Endometrium (tissue), 2 donors: ENCODE measurements around the gene NADSYN1.
"Not testable (repeated sequence)": the region's sequence is repeated elsewhere in the genome, so short reads cannot be mapped to it uniquely, and the experiment has no call there.

Source experiments
- FAIRE-seq: peaks from 2 replicates; lab custom pipeline; 2012; peaks lifted over from hg19 to GRCh38; lab: Jason Lieb, UNC
- donor health status: control.
- donor health status: control.

NADSYN1 gene

DNA sequence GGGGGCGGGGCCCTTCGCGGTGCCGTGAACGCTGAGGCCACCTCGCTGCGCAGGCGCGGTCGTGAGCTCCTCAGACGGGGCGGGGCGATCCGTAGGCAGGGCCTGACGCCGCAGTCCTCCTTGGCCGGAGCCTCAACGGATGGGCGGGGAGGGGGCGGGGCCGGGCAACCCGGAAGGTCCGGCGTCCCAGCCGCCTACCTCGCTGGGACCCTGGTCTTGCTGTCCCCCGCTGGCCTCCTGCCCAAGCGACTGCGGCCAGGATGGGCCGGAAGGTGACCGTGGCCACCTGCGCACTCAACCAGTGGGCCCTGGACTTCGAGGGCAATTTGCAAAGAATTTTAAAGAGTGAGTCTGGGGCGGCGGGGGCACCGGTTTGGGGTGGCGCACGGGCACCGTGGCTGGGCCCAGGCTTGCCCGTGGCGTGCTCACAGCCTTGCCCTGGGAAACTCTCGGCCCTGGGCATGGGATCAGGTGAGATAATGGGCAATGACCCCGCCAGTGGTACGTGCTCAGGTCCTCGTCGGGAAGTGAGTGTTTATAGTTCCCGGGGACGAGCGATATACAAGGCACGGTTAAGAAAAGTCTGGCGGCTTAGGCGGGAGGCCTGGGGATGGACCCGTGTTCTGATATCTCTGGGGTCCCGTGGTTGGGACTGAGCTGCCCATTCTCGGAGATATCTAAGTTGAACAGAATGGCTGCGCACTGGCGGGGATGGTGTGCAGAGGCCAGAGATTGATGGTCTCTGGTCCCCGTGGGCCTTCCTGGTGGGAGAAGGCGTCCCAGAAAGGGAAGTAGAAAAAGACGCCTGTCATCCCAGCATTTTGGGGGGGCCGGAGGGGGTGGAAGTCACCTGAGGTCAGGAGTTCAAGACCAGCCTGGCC lies at the start of gene NADSYN1:
Gene NADSYN1, plus strand, starts transcription at position 167 of the 881 bp plus-strand sequence. Its CDS starts 94 bp downstream, at position 261.
- no peak for FAIRE-seq

DNA sequence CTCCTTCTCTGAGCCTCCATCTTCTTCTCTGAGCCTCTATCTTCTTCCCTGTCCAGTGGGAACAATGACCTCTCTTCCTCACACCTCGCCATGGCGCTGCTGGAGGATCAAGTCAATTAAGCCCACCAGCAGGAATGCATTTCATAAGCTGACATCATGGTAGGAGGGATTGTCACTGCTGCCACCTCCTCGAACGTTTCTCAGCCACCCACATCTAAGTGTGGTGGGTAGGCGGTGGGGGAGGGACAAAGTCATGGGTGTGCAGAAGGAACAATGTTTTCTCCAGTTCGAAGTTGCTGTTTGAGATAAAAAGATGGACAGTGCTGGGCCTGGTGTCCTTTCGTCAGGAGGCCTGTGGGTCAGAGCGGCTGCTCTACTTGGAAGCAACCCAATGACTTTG lies 48.8 kb upstream of the NADSYN1 start:
- FAIRE-seq = no peak

DNA sequence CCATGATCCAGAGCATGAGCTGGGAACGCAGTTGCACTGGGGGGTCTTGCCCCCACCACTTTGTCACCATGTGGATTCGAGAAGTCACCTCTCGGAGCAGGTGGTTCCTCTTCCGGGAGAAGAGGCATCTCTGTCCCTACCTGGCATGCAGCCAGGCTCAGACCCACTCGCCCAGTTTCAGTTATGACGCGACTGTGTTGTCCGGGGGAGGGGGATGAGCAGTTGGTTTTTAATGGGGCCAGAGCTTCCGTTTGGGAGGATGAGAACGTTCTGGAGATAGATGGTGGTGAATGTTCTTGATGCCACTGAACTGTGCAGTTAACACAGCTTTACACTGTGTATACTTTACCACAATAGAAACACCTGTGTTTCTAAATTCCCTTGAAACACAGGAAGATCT lies 46.3 kb upstream of the NADSYN1 start:
- no peak for FAIRE-seq

DNA sequence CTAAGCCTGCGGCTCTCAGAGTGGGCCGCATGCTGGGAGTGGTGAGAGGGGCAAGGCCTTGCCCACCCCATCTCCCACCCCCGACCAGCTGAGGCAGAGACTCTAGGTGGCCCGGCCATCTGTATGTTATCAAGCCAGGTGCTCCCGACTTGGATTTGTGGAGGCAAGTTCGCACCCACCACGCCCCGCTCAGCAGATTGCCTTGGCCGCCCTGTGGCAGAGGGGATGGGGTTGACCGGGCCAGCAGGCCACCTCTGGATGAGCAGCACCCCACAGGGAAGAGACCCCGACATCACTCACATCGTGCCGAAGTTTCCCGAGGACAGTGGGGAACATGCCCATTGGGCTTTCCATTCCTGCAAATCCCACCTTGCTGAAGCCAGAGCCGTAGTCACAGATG lies 45.6 kb upstream of the NADSYN1 start:
- no peak for FAIRE-seq

DNA sequence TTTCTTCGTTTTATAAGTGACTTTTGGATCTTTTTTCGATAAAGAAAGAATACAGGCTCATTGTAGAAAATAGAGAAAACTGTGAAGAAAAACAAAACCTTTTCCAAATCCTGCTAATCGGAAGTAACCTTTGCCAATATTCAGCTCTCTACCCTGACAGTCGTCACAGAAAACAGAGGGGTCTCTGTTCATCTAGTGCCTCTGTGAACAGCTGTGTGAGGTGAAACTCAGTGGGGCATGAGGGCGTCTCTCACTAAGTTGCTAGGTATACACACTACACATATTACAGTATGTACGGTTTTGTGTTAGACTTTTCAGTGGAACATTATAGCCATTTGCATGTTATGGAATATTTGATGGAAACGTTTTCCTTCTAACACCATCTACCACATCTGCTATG lies 44.2 kb upstream of the NADSYN1 start:
- FAIRE-seq = no peak

DNA sequence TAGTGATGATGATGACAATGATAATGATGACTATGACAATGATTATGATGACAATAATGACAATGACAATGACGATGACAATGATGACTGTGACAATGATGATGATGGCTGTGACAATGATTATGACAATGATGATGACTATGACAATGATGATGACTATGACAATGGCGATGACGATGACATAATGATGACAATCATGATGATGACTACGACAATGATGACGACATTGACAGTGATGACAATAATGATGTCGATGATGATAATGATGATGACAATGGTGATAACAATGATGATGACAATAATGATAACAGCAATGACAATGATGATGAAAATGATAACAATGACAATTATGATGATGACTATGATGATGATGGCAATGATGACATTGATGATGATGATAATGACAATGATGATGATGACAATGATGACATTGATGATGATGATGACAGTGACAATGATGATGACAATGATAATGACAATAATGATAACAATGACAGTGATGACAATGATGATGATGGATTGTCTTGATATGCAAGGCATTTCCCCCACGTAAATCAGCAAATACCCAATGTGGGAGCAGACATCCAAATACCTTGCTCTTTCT lies 42.5 kb upstream of the NADSYN1 start:
- FAIRE-seq = no peak

DNA sequence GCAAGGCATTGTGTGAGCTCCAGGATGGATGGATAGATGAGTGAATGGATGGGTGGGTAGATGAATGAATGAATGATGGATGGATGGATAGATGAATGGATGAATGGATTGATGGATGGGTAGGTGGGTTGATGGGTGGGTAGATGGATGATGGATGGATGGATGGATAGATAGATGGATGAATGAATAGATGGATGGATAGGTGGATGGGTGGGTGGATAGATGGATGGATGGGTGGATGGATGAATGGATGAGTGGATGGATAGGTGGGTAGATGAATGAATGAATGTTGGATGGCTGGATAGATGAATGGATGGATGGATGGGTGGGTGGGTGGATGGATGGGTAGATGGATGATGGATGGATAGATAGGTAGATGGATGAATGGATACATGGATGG lies 38.4 kb upstream of the NADSYN1 start:
- no peak for FAIRE-seq

DNA sequence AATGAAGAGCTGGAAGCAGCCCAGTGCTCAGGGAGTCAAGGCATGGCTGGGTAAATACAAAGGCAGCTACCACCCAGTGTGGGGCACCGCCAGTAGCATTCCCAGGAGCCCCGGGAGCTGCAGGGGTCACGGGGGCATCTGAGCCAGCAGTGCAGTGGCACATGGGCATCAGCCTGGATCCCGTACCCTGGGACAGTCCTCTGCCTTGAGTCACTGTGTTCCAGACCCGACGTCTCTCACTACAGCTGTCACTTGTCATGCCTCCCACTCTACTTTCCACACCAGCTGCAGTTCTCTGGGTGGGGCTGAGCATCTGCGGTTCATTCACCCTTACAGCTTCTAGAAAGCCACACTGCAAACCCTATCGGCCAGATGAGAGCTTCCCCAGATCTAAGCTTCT lies 34.4 kb upstream of the NADSYN1 start:
- no peak for FAIRE-seq

DNA sequence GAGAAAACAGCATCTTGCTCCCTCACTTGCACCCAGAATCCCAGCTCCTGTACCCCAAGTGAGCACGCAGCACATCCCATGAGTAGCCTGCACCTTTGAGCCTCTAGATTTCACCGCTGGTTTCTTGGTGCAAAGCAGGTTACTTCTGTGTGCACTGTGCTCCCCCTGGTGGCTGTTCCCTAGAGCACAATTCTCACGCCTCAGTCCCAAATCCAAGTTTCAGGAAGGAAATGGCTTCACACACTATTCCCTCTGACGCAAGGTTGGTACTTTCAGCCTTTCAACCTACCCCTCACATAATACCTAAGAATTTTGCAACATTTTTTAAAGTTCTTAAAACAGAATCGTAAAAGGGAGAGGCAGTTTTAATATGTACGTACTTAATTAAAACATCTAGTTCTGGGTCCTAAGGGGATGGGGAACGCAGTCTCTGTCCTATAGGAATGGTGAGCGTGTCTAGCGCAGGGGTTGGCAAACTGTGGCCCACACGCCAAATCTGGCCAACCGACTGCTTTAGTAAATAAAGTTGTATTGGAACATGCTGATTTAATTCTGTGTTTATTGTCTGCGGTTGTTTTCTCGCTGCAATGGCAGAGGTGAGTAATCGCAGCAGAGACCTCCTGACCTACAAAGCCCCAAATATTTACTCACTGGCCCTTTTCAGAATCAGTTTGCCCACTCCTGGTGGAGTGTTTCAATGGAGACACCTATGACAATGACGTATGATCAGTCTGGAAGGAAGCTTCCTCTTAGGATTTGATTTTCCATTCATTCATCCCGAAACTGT lies 32.4 kb upstream of the NADSYN1 start:
- no peak for FAIRE-seq

DNA sequence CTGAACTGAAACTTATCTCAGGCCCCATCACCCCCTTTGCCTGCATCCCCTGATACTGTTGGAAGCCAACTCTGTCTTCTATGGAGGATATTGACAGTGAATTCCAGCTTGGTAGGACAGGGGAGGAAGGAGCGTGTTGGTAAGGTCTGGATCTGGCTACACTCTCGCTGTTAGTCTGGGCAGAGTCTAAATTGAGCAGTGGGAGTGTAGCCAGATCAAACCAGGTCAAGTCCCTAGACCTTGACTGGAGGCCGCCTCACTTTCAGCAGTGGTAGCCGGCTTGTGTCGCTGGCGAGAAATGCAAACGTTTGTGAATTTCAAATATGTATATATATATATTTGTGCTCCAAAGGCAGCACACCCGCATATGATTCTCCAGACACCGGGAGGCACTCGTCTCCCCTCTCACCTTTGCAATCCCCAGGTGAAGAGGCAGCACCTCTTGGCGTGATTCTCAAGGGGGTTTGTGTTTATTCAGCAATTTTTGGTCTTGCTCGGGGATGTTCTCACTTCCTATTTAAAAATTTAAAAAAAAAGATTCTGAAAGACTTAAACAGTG lies 31.5 kb upstream of the NADSYN1 start:
- FAIRE-seq = no peak

DNA sequence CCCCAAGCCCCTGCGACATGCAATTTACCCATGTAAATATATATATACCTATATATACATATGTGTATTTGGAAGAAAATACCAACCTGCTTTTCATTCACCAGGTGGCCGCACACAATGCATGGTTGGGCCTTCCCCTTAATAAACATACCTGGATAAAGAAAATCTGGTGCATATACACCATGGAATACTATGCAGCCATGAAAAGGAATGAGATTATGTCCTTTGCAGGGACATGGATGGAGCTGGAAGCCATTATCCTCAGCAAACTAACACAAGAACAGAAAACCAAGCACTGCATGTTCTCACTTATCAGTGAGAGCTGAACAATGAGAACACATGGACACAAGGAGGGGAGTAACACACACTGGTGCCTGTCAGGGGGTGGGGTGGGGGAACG lies 30.7 kb upstream of the NADSYN1 start:
- not testable (repeated sequence) for FAIRE-seq

DNA sequence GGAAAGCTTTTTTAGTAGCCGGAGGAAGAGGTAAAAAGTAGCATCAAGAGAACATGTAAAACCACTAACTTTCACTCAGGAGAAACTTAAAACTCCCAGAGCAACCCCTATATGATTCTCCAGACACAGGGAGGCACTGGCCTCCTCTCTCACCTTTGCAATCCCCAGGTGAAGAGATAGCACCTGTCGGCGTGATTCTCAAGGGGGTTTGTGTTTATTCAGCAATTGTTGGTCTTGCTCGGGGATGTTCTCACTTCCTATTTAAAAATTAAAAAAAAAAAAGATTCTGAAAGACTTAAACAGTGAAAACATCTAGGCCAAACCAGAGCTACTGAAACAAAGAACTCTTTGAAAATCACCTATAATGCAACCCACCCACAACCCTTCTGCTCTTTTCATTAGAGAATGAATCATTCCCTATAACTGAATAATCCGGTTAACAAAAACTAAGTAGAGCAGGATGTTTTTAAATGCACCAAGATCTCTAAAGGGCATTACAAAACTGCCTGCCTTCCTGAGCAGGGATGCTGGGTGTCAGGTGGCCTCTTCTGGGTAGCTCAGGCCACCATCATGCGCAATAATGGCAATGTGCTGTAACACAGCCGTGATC lies 29.7 kb upstream of the NADSYN1 start:
- no peak for FAIRE-seq

DNA sequence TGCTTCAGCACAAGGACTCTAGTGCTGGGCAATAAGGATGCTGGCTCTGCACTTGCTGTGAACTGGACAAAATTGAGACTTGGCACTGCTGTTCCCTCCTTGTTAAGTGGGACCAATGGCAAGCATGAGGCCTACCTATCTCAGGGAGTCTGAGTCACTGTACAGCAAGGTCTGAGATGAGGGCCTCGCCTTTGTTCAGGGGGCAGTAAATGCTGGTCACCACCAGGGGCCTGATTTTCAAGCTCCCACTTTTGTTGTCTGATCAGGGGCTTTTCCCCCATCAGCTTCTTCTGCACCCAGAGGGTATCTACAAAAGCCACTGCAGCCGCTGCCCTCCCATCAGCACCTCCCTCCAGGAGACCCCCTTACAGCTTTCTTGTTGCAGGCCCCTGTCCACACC lies 27.6 kb upstream of the NADSYN1 start:
- FAIRE-seq = no peak

DNA sequence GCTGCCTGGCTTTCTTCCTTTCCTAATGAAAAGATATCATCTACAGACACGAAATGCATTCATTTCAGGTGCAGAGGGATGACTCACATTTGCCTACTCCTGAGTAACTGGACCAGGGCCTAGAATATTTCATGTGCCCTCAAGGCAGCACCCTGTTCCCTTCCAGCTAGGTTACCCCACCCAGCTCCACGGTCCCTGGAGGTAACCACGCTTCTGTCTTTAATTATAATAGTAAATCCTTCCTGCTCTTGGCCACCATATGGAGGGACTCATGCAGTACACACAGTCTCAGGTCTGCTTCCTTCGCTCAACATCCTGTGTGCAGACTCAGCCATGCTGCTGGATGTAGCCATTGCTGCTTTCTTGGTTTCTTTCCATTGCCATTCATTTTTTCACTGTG lies 27.1 kb upstream of the NADSYN1 start:
- no peak for FAIRE-seq

DNA sequence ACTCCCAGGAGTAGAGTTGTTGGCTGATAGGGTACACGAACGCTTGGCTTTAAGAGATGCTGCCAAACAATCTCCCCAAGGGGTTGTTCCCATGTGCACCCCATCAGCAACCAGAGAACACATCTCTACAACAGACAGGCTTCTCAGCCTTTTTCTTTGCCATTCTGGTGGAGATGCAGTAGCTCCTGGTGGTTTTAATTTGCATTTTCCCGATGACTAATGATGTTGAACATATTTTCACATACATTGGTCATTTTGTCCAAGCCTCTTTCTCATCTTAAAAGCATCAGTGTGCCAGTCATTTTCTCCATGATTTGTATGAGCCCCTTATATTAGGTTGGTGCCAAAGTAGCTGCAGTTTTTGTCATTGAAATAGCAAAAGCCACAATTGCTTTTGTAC lies 26.6 kb upstream of the NADSYN1 start:
- FAIRE-seq = no peak

DNA sequence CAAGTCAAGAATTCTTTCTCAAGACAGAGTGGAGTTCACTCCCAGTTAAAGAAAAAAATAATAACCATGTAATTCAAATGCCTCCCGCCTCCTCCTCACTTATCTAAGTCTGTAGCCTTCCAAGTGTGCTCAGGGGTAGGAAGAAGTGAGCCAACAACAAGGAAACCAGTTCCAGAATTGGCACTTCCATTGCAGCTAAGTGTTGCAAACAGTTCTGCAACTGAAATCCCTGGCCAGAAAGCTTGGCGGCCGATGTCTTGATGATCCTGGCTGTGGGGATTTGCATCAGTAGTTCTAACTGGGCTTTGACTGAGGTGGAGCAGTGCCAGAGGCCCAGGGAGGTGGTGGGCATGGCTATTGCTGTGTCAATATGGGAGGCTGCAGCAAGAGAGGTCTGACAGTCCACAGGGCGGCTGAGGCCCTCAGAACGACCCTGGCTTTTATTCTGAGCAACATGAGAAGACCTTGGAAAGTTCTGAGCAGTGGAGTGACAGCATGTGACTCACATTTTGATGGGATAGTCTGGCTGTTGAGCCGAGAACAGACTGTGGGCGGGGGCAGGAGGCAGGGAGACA lies 24.1 kb upstream of the NADSYN1 start:
- FAIRE-seq = no peak

DNA sequence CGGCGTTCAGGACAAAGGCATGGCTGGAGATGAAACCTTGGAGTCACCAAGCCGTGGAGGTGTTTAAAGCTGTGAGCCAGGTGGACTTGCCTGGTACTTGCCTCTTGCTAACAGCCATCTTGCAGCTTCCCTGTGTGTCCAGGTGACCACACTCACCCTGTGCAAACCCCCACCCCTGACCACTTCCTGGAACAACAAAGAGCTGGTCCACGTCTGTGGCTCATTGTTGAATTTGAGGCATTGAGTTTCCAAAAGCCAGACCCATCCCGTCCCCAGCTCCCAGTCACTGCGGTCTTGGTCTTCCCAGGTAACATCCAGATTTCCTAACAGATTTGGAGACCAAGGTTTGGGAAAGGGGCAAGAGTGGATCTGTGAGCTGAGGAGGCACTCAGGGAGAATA lies 23.3 kb upstream of the NADSYN1 start:
- no peak for FAIRE-seq

DNA sequence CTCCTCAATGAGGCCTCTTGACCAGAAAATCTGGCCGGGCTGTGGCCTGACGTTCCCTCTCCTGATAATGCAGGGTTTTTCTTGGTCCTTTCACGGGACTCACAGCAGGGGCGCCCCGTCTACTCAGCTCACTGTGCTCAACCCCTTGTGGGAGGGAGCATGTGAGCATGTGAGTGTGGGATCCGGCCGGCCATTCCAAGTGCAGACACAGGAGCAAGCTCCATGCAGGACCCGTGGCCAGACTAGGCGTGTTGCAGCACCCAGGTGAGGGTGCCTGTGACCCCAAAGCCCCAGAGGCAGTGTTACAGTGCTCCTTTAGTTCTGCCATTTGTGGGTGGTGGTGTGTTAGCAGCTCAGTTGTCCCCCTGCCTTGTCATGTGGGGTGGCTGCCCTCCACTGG lies 22.8 kb upstream of the NADSYN1 start:
- FAIRE-seq = no peak

DNA sequence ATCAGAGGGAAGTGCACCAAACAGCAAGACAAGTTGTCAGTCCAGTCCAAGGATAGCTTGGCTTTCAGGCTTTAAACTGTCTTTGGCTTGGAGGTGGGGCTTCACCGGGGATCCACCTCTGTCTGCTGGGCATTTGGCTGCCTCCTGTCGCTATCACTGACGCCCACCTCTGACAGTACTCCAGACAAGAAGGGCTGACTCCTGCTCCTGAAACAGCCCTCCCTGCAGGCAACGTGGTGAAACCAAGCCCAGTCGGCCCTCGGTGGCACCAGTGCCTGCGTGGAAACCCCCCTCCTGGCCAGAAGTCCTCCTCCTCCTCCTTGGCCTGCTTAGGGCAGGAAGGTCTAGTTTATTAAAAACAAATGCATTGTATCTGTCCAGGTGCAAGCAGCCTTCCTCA lies 21.7 kb upstream of the NADSYN1 start:
- FAIRE-seq = no peak

DNA sequence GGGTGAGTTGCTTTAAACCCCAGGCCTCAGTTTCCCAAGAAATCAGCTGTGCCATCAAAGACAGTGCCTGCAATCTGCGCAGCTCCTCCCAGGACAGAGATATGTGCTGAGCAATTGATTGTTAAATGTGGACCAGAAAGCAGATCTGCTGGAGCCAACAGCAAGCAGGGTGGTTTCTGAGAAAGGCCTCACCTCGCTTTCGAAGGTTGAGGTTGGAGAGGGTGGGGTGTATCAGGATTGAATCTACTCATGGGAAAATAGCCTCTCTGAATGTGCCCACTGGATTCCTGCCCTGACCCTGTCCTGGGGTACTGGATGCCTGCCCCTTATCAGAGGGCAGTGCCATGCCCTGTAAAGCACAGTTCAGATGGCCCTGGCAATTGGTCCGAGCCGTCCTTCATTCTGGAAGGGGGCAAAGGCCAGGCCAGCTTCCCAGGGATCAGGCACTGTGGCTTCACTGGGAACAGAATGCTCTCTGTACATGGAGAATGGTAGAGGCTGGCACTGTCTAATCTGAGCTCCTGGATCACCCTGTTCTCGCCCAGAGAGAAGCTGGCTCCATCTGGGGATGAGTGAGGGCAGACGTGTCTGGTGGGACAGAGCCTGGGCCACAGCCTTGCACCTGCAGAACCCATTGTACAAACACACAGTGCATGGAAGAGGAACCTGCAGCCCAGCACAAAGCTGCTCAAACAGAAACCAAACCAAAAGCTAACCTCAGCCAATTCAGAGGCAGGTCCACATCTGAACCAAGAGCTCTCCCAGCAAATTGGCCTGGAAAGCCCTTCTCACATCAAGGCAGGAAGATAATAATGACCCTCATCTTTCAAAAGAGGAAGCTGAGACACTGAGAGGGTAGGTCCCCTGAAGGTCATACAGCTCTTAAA lies 20.0 kb upstream of the NADSYN1 start:
- no peak for FAIRE-seq
